ENCODE data around the gene TGFBI.

TGFBI gene

DNA sequence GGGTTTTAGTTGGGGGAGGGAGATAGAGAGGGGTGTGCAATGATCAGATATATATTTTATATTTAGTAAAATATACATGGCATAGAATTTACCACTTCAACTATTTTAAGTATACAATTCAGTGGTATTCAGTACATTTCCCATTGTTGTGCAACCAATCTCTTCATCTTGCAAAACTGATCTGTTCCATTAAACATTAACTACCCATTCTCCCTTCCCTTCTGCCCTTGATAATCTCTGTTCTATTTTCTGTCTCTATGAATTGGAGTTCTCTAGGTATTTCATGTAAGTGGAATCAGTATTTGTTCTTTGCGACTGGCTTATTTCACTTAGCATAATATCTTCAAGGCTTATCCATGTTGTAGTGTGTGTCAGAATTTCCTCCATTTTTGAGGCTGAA is 38.6 kb downstream of the TGFBI start:
- DNase-seq, result no peak

DNA sequence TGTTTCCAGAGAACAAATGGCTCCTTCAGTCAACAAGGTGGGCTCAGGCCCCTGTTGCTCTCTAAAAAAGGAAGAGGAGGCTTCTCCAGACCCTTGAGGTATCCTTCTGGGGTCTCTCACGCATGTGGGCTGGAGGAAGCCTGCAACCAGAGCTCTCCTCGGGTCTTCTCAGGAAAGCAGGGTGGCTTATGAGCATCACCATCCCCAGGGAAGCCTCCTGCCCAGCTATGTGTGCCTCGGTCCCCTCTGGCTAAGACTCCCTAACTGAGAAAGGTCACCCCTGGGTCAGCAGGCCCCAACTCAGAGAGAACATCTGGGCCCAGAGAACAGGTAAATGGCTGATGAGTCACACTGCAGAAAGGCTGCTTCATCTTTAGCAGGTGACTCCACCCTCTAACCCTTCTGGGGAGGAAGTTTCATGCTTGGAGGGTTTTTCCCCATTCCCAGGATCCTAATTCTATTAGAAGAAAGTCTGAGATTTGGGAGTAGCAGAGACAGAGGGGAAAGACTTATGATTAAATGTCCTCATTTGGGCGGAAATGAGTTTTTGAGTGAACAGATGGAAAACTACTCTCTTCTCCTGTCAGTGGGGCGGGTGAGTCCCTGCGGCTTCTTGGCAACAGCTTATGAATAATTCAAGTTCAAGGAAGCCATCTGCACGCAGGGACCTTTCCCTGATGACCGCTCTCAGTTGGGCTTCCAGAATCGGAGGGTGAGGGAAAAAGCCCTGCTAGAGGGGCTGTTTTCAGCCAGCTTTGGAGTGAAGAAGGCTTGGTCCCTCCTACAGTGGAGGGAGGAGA is 41.9 kb downstream of the TGFBI start:
- DNase-seq, result no peak

DNA sequence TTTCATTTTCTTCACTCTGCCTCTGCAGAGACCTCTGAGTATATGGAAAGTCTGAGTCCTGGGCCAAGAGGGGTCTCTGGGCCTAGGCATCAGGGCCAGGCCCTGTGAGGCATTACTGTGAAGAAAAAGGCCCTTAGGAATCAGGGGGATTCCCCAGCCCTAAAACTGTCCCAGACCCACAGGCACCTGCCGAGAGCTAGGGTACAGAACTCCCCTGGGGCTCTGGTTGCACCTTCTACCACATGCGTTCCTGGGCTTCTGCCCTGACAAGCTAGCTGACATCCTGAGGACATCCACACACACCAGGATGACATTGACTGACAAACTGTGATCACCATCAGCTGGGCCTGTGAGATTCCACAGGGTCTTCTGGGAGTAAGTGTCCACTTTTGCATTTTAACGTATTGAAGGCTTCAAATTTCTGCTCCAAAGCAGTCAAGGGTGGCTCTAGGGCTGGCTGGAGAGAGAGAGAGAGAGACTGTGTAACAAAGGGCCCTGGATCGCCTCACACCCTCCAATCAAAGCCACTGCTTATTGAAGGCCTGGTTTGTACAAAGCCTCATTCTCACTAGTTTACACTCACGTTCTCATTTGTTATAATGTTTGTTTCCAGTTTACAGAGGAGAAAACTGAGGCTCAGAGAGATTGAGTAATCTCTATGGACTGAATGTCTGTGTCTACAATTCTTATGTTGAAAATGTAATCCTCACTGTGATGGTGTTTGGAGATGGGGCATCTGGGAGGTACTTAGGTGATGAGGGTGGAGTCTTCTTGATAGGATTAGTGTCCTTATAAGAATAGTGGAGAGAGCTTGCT is 45.1 kb downstream of the TGFBI start:
- no peak for DNase-seq

DNA sequence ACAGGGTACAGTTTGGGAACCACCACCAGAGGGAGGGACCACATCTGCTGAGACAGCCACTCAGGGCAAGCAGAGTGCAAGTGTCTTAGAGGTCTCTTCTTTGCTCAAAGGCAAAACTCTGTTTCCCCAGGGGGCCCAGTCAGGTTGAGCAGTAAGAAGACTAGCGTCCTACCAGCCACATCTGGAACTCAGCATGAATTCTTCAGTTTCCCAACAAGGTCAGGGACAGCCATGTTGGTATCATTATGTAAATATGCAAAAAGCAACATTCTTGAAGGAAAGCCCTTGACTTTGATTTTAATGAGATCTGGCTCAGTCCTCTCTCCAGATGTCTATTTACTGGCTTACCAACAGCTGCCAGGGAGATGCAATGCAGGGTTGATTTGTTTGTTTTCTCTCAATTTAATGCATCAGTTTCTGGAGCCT is 46.7 kb downstream of the TGFBI start:
- no peak for DNase-seq

DNA sequence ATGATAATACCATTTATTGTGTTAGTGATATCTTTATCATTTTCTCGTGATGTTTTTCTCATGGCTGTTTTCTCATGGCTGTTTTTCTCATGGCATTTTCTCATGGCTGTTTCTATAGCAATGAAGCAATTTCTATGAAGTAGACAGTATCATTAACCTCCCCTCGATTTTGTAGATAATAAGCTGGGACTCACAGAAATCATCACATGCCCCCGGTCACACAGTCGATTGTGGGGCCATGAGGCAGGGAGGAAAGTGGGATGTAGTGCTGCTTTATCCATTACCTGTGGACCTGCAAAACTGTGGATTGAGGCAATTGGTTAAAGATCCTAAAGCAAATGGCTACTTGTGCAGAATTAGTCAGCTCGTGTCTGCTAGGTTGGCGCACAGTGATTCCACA is 47.3 kb downstream of the TGFBI start:
- DNase-seq, result no peak

DNA sequence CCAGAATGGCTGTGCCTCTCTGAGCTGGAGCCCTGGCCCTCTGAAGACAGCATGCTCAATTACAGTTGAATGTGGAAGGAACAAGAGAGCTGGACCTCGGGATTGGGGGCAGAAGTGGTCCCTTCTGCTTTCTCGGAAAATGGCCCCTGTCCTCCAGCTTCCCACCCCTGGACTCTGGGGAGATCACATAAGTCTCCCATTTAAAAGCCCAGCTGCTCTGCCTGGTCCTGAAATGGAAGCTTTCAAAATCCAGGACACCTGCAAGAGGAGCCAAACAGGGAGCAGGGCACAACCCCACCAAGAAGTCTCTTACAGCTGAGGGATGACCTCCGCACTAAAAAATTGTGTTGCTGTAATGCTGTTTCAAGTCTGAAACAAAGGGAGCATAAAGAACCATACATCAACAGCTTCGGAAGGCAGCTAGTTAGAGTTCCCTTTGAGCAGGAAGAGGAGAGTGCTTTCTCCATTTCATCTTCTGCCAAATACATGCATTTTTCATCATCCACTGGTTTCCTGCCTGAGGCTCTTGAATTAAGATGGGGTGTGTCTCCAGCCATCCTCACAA is 48.2 kb downstream of the TGFBI start:
- no peak for DNase-seq

DNA sequence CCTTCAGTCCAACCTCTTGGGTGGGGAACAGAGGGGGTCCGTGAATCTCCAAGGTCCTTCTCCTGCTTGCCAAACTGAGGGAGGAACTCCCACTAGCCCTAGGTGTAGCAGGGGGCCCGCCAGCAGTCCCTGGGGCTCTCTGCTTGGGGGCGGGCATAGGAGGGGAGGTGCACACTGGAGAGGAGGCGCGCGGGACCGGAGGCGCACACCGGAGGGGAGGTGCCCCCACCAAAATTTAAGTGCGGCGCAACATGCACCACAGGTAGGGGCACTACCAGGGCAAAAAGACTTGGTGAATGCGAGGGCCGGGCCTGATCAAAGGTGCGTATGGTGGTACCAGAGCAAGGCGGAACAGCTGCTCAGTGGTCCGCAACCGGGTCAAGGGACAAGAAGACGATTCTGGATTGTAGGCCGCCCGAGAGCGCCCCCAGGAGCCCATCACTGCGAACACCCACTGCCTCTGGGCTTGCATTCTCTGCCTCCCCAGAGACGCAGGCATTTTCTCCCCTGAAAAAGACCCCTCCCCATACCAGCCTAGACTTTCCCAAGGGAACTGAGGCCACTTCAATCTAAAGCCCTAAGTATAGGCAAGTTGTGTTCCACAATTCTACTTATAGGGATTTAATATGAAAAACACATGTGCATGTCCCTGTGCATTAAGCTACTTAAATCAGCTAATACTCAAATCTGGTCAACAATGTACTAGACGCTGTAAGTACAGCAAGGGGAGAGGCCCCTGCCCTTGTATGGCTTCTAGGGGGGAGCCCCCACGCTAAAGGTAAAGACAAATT is 50.6 kb downstream of the TGFBI start:
- DNase-seq, result peak; percentile 22

DNA sequence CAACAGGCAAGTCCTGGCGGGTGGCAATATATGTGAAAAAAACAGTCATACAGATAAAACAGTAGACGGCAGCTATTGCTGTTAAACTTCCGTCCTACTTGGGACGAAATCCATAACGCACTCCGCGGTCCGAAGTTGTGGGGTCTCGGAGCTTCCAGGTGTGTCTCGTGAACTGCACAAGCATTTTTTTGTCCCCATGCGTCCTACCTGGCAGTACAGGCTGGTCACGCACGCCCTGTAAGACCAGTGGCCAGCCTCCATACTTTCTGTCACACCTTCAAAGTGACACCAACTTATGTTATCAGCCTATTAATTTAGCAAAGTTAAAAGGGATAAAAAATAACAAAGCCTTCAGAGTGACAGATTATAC is 51.3 kb downstream of the TGFBI start:
- peak; percentile 62 for DNase-seq

DNA sequence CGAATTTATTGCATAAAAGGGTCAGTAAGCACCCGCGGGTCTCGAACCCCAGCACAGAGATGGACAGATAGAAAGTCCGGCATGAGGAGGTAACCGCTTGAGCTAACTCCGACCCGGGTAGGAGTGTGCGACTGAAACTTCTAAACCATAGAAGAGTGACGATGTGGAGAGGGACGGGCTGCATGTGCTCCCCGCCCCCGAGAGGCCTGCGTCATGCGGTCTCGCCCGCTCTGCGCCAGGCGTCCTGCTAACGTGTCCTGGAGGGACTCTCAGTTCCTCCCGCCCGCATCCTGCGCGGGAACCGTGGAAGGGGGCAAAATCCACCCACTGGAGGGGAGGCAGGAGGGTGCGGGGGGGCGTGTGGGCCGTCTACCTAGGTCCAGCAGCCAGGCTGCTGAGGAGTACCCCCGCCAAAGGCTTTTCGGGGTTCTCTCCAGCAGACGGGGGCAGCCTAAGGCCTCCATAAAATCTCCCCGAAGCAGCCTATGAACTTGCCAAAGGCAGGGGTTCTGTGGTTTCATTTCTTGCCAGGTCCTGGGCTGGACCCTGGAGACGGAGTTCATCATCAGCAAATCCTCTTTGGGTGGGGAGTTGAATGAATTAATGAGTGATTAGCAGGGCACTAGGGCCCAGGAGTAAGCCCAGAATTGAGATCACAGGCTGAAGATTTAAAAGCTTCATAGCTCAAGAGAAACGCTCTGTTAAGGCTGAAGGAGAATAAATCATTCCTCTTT is 51.9 kb downstream of the TGFBI start:
- DNase-seq, result peak; percentile 96

DNA sequence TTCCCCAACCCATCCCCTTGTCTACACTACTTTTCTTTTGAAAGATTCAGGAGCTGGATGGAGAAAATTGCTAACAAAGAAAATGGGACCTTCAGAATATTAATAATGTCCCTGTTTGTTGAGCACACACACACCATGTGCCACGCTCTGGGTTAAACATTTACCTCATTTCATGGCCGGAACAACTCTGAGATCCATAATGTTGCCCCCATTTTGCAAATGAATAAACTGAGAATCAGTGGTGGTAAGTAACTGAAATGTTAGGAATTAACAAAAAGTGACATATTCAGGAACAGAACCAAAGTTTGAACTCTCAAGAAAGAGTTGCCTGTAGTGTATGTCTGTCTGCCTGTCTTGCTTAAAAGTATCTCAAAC is 52.4 kb downstream of the TGFBI start:
- DNase-seq, result peak; percentile 41

DNA sequence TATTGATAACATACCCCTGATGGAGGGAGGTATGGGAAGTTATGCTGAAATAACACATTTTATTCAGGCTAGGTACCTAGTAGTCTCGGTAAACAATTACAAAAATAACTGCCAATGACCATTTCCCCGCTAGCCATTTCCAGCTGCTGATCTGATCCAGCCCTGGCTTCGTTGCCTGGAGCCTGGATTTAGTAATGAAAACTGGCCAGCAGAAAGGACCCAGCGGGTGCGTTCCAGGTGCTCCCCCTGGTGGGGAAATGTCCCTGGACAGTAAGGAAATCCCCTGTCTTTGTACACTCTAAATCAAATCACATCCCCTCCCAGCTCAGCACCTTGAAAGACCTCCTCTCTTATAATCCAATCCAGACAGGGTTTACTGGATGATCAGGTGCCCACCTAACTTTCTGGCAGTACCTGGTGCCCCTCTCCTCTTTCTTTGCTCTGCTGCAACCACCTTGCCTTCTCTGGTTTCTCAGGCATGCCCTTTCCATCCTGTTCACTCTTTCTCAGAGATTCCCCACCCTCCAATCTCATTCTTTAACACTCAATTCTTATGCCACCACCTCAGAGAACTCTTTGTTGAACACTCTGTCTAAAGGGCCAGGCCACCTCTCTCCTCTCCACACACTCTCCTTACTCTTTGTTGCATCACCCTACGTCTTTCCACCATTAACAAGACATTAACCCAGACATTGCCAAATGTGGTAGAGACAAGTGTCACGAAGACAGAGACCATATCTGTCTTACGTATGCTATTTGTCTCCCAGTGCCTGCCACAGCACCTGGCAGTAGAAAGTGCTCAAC is 53.8 kb downstream of the TGFBI start:
- DNase-seq, result peak; percentile 36

DNA sequence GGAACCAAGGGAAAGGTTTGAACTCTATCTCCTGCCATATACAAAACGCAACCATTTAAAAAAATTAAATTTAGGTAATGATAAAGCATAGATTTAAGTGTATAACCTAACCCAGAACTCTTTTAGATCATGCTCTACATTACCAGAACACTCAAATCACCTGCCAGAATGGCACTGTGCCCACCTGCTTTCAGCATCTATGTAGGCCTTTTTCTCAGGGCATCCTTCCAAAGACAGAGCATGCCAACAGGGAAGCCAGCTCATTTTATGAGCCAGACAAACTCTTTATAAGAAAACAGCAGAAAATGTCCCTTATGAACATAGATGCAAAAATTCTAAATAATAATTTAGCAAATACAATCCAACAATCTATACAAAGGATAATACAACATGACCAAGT is 55.9 kb downstream of the TGFBI start:
- DNase-seq, result no peak

DNA sequence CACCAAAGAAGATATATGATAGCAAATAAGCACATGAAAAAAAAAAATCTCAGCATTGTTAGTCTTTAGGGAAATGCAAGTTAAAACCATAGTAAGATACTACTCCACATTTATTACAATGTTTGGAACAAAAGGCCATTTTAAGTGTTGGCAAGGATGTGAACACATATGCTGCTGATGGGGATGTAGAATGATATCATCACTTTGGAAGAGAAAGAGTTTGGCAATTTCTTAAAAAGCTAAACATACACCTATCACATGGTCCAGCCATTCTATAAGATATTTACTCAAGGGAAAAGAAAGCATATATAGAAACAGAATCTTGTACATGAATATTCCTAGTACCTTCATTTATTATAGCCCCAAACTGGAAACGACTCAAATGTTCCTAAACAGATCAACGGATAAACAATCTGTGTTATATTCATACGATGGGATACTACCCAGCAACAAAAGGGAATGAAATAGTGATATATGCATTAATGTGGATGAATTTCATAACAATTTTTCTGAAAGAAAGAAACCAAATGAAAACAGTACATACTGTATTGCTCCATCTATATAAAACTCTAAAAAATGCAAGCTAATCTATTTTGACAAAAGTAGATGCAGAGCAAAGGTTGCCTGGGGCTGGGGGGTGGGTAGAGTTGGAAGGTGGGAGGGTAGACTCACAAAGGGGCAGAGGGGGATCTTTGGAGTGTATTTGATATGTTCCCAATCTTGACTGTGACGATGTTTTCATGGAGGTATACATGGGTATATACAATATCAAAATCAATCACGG is 58.2 kb downstream of the TGFBI start:
- no peak for DNase-seq

DNA sequence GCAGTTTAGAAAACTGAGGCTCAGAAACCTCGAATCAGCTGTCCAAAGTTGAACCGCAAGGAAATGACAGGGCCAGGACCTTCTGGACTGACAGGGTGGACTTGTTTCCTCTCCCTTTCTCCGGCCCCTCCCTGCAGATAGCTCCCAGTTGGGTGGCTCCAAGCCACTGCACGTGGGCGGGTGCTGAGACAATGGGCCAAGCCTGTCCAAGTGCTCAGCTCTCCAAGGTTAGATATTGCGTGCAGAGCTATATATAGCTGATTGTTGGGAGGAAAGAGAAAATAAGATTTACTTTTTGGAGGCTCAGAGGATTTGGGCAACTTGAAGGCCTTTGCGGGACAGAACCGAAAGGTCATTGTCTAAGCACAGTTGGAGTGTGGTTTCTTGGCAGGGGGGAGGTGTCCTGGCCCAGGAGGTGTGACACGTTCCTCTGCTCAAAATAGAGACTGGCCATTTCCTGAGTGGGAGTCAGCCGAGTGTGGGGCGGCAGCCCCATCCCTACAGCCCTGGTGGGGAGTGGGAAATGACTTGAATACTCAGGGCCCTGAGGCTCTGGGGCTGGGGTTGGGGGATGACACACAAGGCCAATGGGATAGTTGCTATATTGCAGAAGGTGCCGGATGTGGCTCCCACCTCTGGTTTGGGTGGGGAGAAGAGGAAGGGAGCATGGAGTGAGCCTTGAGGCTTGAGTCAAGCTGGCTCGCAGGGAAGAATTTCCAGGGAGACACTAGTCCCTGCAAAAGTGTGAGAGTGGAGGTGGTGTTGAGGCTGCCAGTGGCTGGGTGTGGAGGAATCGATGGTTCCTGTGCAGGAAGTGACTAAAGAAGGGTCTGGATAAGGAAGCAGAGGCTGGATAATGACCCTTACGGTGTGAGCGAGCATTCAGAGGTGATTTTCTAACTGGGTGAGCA is 59.4 kb downstream of the TGFBI start:
- peak; percentile 19 for DNase-seq

DNA sequence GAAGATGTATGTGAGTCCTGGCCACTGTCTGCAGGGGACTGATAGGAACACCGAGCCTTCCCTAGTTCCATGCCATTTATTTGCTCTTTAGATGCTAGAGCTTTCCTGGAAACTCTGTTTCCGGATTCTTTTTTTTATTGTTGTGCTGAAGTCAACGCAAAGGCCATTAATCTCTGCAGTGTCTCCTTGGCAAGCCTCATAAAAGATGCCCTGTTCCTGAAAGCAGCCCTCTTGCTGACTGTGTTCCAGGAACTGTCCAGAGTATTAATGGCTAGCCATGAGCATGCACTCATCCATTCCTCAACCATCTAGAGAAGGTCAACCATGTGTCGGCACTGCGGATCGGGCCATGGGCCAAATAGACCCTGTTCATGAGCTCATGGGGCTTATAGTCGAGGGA is 61.0 kb downstream of the TGFBI start:
- DNase-seq, result no peak

DNA sequence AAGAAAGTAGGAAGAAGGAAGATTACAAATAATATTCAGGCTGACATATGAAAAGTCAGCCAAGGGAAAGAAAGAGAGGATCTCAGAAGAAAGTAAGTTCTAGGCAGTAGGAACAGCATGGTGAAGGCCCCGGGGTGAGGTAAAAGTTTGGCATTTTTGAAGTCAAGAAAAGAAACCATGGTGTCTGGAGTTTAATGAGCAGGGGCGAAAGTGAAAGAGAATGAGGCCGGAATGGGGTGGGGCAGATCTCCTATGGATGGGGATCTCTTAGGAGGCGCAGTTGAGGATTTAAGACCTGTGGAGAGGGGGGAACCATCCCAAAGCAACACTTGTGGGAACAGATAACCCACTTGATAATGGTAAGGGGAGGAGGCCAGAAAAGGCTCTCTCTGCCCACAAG is 61.5 kb downstream of the TGFBI start:
- DNase-seq, result no peak

DNA sequence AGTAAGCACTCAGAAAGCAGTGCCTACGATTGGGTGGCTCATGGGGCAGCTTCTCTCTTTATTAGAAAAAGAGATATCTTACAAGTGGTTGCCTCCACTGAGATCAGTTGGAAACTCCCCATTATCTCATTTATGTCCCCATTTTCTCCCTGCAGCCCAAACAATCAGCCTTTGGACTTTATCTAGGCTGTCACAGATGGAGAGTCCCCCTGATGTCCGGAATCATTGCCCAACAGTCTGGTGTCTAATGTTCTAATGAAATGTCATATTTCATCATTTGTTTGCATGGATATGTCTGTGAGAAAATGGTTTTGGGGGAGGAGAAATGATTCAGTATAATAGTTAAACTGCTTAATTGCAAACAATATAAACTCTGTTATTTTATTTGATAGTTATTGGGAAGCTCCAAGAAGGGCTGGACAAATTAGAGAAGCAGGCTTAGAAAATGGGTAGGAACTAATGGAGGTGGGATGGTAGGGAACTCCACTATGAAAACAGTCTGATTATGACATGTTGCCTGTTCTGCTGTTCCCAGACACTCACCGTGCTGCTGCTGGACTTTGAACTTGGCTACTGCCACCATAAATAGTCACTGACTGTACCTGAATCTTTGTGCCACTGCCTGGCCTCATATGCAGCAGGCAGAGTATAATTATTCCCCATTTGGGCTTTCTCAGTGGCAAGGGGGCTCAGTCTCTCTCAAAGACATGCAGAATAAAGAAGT is 65.6 kb downstream of the TGFBI start:
- DNase-seq, result peak; percentile 22

DNA sequence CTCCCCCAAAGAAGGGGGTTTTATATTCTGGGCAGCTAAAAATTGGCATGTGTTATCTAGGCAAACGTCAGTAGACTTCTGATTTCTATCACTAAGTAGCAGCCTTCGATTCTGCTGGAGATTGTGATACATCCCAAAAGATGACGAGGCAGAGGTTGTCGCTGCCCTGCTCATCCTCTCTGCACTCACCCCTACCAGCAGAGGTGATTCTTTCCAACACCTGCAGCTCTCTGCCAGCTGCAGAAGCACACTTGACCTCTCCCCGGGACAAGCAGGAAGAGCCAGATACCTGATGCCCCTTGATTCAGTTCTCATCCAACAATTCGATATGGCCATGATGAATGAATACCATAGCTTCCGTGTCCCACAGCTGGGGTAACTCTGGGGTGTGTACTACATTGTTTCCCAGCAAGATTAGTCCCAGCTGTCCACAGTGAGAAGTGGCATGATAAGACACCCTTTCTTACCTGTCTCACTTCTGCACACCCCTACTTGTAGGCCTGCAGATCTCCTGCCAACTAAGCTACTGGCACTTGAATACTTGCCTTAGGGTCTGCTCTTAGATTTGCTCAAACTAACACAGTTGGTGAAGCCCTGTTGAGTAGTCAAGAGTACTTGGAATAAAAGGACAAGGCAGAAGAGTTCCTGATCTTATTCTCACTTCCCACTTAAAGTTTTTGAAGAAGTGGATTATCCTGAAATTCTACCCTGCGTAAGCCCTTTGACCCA is 66.3 kb downstream of the TGFBI start:
- DNase-seq, result no peak

Data from OCI-M1 (cell line).